ENCODE measurements around the gene MEX3A. TPM values are rescaled to one million over a fixed set of nuclear protein-coding genes. Genes with fewer than 3 reads are reported as not detected.

Gene MEX3A
- total and polyA plus RNA-seq, 2 experiments from 2014 or later = 18.5 to 38.1 TPM

- H3K4me1 Mint-ChIP-seq = peaks cover 65% of the 10 kb centered on the region
- H4K20me1 ChIP-seq (replicated peaks; ENCODE audit: insufficient read depth) = peaks cover 40% of the 10 kb centered on the region
- ATAC-seq (peak; percentile 0; the same call in 2 of the 3 replicates), DNase-seq (ENCODE audit: low spot score) (peak; percentile 74)
- H3K79me2 ChIP-seq (replicated peaks; ENCODE audit: insufficient read depth) = peaks cover 70% of the 10 kb centered on the region
- TF ChIP-seq STAT1 (IDR thresholded peaks at IDR 0.05; ENCODE audit: unreplicated experiment) (no peak), REST (IDR thresholded peaks at IDR 0.05; ENCODE audit: unreplicated experiment) (no peak), ZNF462 (CRISPR knock-in tag; IDR thresholded peaks at IDR 0.05) (no peak), NANOG (IDR thresholded peaks at IDR 0.05; ENCODE audit: borderline replicate concordance) (no peak)
- H3K36me3 ChIP-seq (ENCODE audit: insufficient read depth) = no peaks in the 10 kb centered on the region; the same call in 1 of the 2 replicates
- peak overlapping the region; percentile 99 for H3K4me3 ChIP-seq
- H3K27ac ChIP-seq (ENCODE audit: low read depth) = peak overlapping the region; percentile 87
- H3K36me3 Mint-ChIP-seq (ENCODE audit: low read depth) = peaks cover 43% of the 10 kb centered on the region
- H3K27ac Mint-ChIP-seq = peak overlapping the region; percentile 92
- no peaks in the 10 kb centered on the region for H3K9me2 ChIP-seq (ENCODE audit: insufficient read depth)
- H3K9me3 Mint-ChIP-seq = peaks cover 3% of the 10 kb centered on the region; the same call in 1 of the 3 replicates
- H3K27me3 ChIP-seq (ENCODE audit: insufficient read depth) = no peaks in the 10 kb centered on the region
- peaks cover 21% of the 10 kb centered on the region for H3K27me3 Mint-ChIP-seq (ENCODE audit: insufficient read depth, low read depth, poor library complexity)
- H3K4me2 ChIP-seq = peak overlapping the region; percentile 99
- peaks cover 70% of the 10 kb centered on the region for H3K4me1 ChIP-seq (ENCODE audit: insufficient read depth)
- H3F3A ChIP-seq (replicated peaks; ENCODE audit: low read depth) = peaks cover 58% of the 10 kb centered on the region
- peak overlapping the region; percentile 96 for H3K4me3 Mint-ChIP-seq
- no peak overlapping the region for H2AFZ ChIP-seq
These were observed 1.9 kb downstream of the MEX3A start for GRCh38 chr1:156080241-156080862.
